HEK293T (cell line): ENCODE data around the gene SCAI.

ENCODE experiments used
- ARNT ChIP-seq: fragments of 450-650 bp; IDR thresholded peaks from 2 replicates; pipeline ENCODE4 v1.6.1; 2017; ENCODE audit warnings: mild to moderate bottlenecking
- FOXA1 ChIP-seq: fragments of 450-650 bp; IDR thresholded peaks from 2 replicates; pipeline ENCODE4 v1.6.1; 2016; ENCODE audit warnings: mild to moderate bottlenecking
- FOXK2 ChIP-seq: fragments of 450-650 bp; IDR thresholded peaks from 2 replicates; pipeline ENCODE4 v1.6.1; 2016; ENCODE audit warnings: mild to moderate bottlenecking
- FOXM1 ChIP-seq: fragments of 450-650 bp; IDR thresholded peaks from 2 replicates; pipeline ENCODE4 v1.6.1; 2017; ENCODE audit warnings: mild to moderate bottlenecking, borderline replicate concordance
- HDGF ChIP-seq: fragments of 450-650 bp; IDR thresholded peaks from 2 replicates; pipeline ENCODE4 v1.6.1; 2017; ENCODE audit warnings: antibody characterized with exemption, borderline replicate concordance
- NFRKB ChIP-seq: fragments of 450-650 bp; IDR thresholded peaks from 2 replicates; pipeline ENCODE4 v1.6.1; 2016; ENCODE audit warnings: mild to moderate bottlenecking, moderate library complexity
- SP1 ChIP-seq: fragments of 450-650 bp; IDR thresholded peaks from 2 replicates; pipeline ENCODE4 v1.6.1; 2017
- SUZ12 ChIP-seq: fragments of 450-650 bp; IDR thresholded peaks from 2 replicates; pipeline ENCODE4 v1.6.1; 2016; ENCODE audit warnings: mild to moderate bottlenecking
- TARDBP ChIP-seq: fragments of 450-650 bp; IDR thresholded peaks from 2 replicates; pipeline ENCODE4 v1.6.1; 2016
- ZNF384 ChIP-seq: fragments of 450-650 bp; IDR thresholded peaks from 2 replicates; pipeline ENCODE4 v1.6.1; 2016

DNA sequence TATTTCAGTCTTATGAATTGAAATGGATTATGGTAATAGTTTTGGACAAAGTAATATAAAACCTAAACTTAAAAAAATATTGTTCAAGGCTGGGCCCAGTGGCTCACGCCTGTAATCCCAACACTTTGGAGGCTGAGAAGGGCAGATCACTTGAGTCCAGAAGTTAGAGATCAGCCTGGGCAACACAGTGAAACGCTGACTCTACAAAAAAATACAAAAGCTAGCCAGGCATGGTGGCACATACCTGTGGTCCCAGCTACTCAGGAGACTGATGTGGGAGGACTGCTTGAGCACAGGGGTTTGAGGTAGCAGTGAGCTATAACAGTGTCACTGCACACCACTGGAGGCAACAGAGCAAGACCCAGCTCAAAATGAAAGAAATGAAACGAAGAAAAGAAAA is 81.9 kb downstream of the SCAI start:
- no peak for TF ChIP-seq TARDBP
- TF ChIP-seq SUZ12: no peak
- no peak for TF ChIP-seq SP1
- no peak for TF ChIP-seq NFRKB
- TF ChIP-seq FOXM1: no peak
- TF ChIP-seq FOXK2: no peak
- TF ChIP-seq ARNT: no peak
- TF ChIP-seq FOXA1: no peak
- TF ChIP-seq HDGF: no peak
- TF ChIP-seq ZNF384: no peak
